Ovary (tissue), 3 donors: ENCODE results near the gene ANKS1B.

Experiments
- CTCF ChIP-seq, 3 donors: fragments of 450-650 bp in 2 of 3; fragments of 200-600 bp in 1 of 3; IDR thresholded peaks; one replicate each; pipeline versions ENCODE4 v1.5.1 to v1.8.0; 2016 to 2022; ENCODE audit warnings: antibody characterized with exemption in 3 of 3, mild to moderate bottlenecking in 1 of 3
- POLR2A ChIP-seq: fragments of 450-650 bp; IDR thresholded peaks from one replicate; pipeline ENCODE4 v1.6.1; 2017; ENCODE audit warnings: antibody characterized with exemption, mild to moderate bottlenecking, moderate library complexity
- donor health status: DM: no; HTN: no; CAD: no.

GRCh38 chr12:99997806-99998205 is 13.1 kb upstream of the ANKS1B start:
- TF ChIP-seq POLR2A: no peak
- TF ChIP-seq CTCF (IDR thresholded peaks at IDR 0.05): no peak
